HepG2 (cell line): ENCODE results near the gene RPL31. TPM values are rescaled to one million over a fixed set of nuclear protein-coding genes. Genes with fewer than 3 reads are reported as not detected.

Source experiments
- AHR ChIP-seq: IDR thresholded peaks from 2 replicates; pipeline ENCODE4 v1.6.1; 2018; ENCODE audit warnings: missing genetic modification reagents, missing compliant biosample characterization
- CBX5 ChIP-seq: sonication (generic); formaldehyde crosslinking; IDR thresholded peaks from 2 replicates; pipeline ENCODE4 v1.4.0; 2020; ENCODE audit warnings: missing genetic modification reagents, borderline replicate concordance
- CSRNP2 ChIP-seq: sonication (generic); formaldehyde crosslinking; conservative IDR thresholded peaks from 2 replicates; pipeline ENCODE4 v1.8.0; 2022; ENCODE audit warnings: low read depth, missing genetic modification reagents
- ERF ChIP-seq: IDR thresholded peaks from 2 replicates; pipeline ENCODE4 v1.6.1; 2018; ENCODE audit warnings: missing biosample characterization, missing genetic modification reagents
- ETV6 ChIP-seq: sonication (generic); formaldehyde crosslinking; conservative IDR thresholded peaks from 2 replicates; pipeline ENCODE4 v1.4.0; 2020; ENCODE audit warnings: missing genetic modification reagents
- HNF4A ChIP-seq: sonication (generic); formaldehyde crosslinking; IDR thresholded peaks from 2 replicates; pipeline ENCODE4 v1.4.0; 2020; ENCODE audit warnings: missing genetic modification reagents
- MAFK ChIP-seq, 2 experiments: IDR thresholded peaks in 1 of 2; conservative IDR thresholded peaks in 1 of 2; 2 replicates each; pipeline ENCODE4 v1.6.1; 2011; ENCODE audit warnings: improper control_type of control experiment in 2 of 2, low read length in 2 of 2
- MEF2D ChIP-seq: sonication (generic); formaldehyde crosslinking; IDR thresholded peaks from 2 replicates; pipeline ENCODE4 v1.5.1; 2020; ENCODE audit warnings: mild to moderate bottlenecking, missing genetic modification reagents
- NR2F1 ChIP-seq, 2 experiments: fragments of 450-650 bp in 1 of 2; formaldehyde crosslinking in 1 of 2; IDR thresholded peaks; 2 replicates each; pipeline versions ENCODE4 v1.5.0 to v1.6.1; 2016 to 2020; ENCODE audit warnings: mild to moderate bottlenecking in 1 of 2, missing compliant biosample characterization in 1 of 2, missing genetic modification reagents in 1 of 2, moderate library complexity in 1 of 2
- RXRA ChIP-seq: sonication (generic); formaldehyde crosslinking; IDR thresholded peaks from 2 replicates; pipeline ENCODE4 v1.5.1; 2020; ENCODE audit warnings: missing genetic modification reagents
- SALL1 ChIP-seq: sonication (generic); formaldehyde crosslinking; IDR thresholded peaks from 2 replicates; pipeline ENCODE4 v1.8.0; 2022; ENCODE audit warnings: mild to moderate bottlenecking, missing genetic modification reagents
- YEATS4 ChIP-seq: sonication (generic); formaldehyde crosslinking; IDR thresholded peaks from 2 replicates; pipeline ENCODE4 v1.4.0; 2020; ENCODE audit warnings: missing genetic modification reagents, borderline replicate concordance
- ZBTB37 ChIP-seq: sonication (generic); formaldehyde crosslinking; IDR thresholded peaks from 2 replicates; pipeline ENCODE4 v1.4.0; 2020; ENCODE audit warnings: mild to moderate bottlenecking, missing genetic modification reagents
- ZNF18 ChIP-seq: sonication (generic); formaldehyde crosslinking; IDR thresholded peaks from 2 replicates; pipeline ENCODE4 v1.8.0; 2022; ENCODE audit warnings: mild to moderate bottlenecking, missing genetic modification reagents; ENCODE audit not compliant: insufficient replicate concordance
- ZNF44 ChIP-seq: sonication (generic); formaldehyde crosslinking; IDR thresholded peaks from 2 replicates; pipeline ENCODE4 v1.5.1; 2020; ENCODE audit warnings: mild to moderate bottlenecking, missing genetic modification reagents
- ZNF549 ChIP-seq: sonication (generic); formaldehyde crosslinking; IDR thresholded peaks from 2 replicates; pipeline ENCODE4 v1.5.0; 2020; ENCODE audit warnings: missing genetic modification reagents
- ZNF670 ChIP-seq: sonication (generic); formaldehyde crosslinking; IDR thresholded peaks from 2 replicates; pipeline ENCODE4 v1.8.0; 2022; ENCODE audit warnings: mild to moderate bottlenecking, missing genetic modification reagents, borderline replicate concordance
- ZNF788 ChIP-seq: sonication (generic); formaldehyde crosslinking; IDR thresholded peaks from 2 replicates; pipeline ENCODE4 v1.5.0; 2020; ENCODE audit warnings: mild to moderate bottlenecking, missing genetic modification reagents, borderline replicate concordance
- polyA plus RNA-seq, 8 experiments: library from polyadenylated mRNA; depleted of rRNA in 3 of 8; stranded (reverse) in 7 of 8; unstranded in 1 of 8; fragments of >200 nt; fragmentation: Illumina TruSeq in 4 of 8; extraction: Trizol in 4 of 8; gene quantifications; 2 replicates each; pipeline versions ENCODE4 v1.2.1 to v1.2.3, GENCODE V29; 2011 to 2016; ENCODE audit warnings: low read depth in 4 of 8, missing spikeins in 1 of 8, mixed read lengths in 1 of 8; ENCODE audit not compliant: insufficient read depth in 1 of 8
- total RNA-seq, 5 experiments: library from RNA; depleted of rRNA; stranded (reverse); fragments of >200 nt; fragmentation: Illumina TruSeq; extraction: Trizol; gene quantifications; 2 replicates each; pipeline ENCODE4 v1.2.3, GENCODE V29; 2016; ENCODE audit warnings: low read depth in 1 of 5
- TF ChIP-seq, protein P1 (sequence below): sonication (generic); formaldehyde crosslinking; IDR thresholded peaks from 2 replicates; pipeline ENCODE4 v1.4.0; 2020; ENCODE audit warnings: mild to moderate bottlenecking, missing genetic modification reagents
- TF ChIP-seq, protein P2 (sequence below): sonication (generic); formaldehyde crosslinking; IDR thresholded peaks from 2 replicates; pipeline ENCODE4 v1.5.0; 2020; ENCODE audit warnings: missing genetic modification reagents
- TF ChIP-seq, protein P3 (sequence below): sonication (generic); formaldehyde crosslinking; IDR thresholded peaks from 2 replicates; pipeline ENCODE4 v1.8.0; 2022; ENCODE audit warnings: missing genetic modification reagents, mild to moderate bottlenecking, inconsistent platforms, borderline replicate concordance

RPL31 gene
- total and polyA plus RNA-seq, 2 of the 13 experiments (the other 11 are each of a cell fraction or from before 2014, with no cell fraction given): 3,331 to 3,582 TPM

- TF ChIP-seq, protein P1, sequence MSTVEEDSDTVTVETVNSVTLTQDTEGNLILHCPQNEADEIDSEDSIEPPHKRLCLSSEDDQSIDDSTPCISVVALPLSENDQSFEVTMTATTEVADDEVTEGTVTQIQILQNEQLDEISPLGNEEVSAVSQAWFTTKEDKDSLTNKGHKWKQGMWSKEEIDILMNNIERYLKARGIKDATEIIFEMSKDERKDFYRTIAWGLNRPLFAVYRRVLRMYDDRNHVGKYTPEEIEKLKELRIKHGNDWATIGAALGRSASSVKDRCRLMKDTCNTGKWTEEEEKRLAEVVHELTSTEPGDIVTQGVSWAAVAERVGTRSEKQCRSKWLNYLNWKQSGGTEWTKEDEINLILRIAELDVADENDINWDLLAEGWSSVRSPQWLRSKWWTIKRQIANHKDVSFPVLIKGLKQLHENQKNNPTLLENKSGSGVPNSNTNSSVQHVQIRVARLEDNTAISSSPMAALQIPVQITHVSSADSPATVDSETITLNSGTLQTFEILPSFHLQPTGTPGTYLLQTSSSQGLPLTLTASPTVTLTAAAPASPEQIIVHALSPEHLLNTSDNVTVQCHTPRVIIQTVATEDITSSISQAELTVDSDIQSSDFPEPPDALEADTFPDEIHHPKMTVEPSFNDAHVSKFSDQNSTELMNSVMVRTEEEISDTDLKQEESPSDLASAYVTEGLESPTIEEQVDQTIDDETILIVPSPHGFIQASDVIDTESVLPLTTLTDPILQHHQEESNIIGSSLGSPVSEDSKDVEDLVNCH: no peak
- no peak for TF ChIP-seq MEF2D (CRISPR knock-in tag)
- TF ChIP-seq ZNF549: no peak
- TF ChIP-seq ZNF18 (CRISPR knock-in tag): no peak
- 0 out of 2 replicates have a peak, but pooled peaks have one; percentile 23 for TF ChIP-seq CBX5
- 0 out of 2 replicates have a peak, but pooled peaks have one; percentile 40 for TF ChIP-seq RXRA (CRISPR knock-in tag)
- TF ChIP-seq, protein P2, sequence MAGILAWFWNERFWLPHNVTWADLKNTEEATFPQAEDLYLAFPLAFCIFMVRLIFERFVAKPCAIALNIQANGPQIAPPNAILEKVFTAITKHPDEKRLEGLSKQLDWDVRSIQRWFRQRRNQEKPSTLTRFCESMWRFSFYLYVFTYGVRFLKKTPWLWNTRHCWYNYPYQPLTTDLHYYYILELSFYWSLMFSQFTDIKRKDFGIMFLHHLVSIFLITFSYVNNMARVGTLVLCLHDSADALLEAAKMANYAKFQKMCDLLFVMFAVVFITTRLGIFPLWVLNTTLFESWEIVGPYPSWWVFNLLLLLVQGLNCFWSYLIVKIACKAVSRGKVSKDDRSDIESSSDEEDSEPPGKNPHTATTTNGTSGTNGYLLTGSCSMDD: no peak
- TF ChIP-seq ZBTB37 (CRISPR knock-in tag): no peak
- TF ChIP-seq ETV6: no peak
- TF ChIP-seq ZNF670 (CRISPR knock-in tag): no peak
- no peak; the same call in 1 of the 2 replicates for TF ChIP-seq ERF
- no peak for TF ChIP-seq MAFK (conservative IDR thresholded peaks at IDR 0.05 in 1 of 2, IDR thresholded peaks at IDR 0.05 in 1 of 2; ENCODE audit: low read length in 2 of 2)
- peak; percentile 22; the same call in 1 of the 2 replicates for TF ChIP-seq ZNF788 (CRISPR knock-in tag)
- no peak for TF ChIP-seq NR2F1 (CRISPR knock-in tag; IDR thresholded peaks at IDR 0.05)
- peak; percentile 73 for TF ChIP-seq SALL1
- no peak for TF ChIP-seq CSRNP2 (CRISPR knock-in tag)
- no peak for TF ChIP-seq ZNF44 (CRISPR knock-in tag)
- TF ChIP-seq, protein P3, sequence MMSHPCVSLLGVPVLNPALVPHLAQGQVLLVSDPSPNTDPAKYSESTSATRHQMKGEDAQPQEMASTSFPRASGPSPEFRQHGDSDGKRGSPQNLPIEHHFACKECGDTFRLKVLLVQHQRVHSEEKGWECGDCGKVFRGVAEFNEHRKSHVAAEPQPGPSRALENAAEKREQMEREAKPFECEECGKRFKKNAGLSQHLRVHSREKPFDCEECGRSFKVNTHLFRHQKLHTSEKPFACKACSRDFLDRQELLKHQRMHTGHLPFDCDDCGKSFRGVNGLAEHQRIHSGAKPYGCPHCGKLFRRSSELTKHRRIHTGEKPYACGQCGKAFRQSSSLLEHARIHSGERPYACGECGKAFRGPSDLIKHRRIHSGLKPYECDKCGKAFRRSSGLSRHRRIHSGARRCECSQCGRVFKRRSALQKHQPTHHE (CRISPR knock-in tag): no peak
- TF ChIP-seq YEATS4 (CRISPR knock-in tag): no peak
- no peak for TF ChIP-seq AHR (CRISPR knock-in tag)
- TF ChIP-seq HNF4A (CRISPR knock-in tag): no peak
Observed at GRCh38 chr2:100984892-100985307, 17.2 kb upstream of the RPL31 start (continued).
